K562 (cell line): ENCODE data around the gene CD320.

Experiments
- BHLHE40 ChIP-seq: IDR thresholded peaks from 2 replicates; pipeline ENCODE4 v1.6.1; 2011; ENCODE audit warnings: low read length, improper control_type of control experiment
- EZH2 ChIP-seq: IDR thresholded peaks from 2 replicates; pipeline ENCODE4 v1.6.1; 2012; ENCODE audit warnings: low read depth, mild to moderate bottlenecking, inconsistent platforms, low read length, borderline replicate concordance
- GTF2F1 ChIP-seq: IDR thresholded peaks from 2 replicates; pipeline ENCODE4 v1.6.1; 2011; ENCODE audit warnings: low read depth, low read length, improper control_type of control experiment
- NKRF ChIP-seq: fragments of 450-650 bp; IDR thresholded peaks from 2 replicates; pipeline ENCODE4 v1.6.1; 2016; ENCODE audit warnings: borderline replicate concordance
- TEAD2 ChIP-seq: fragments of 450-650 bp; IDR thresholded peaks from 2 replicates; pipeline ENCODE4 v1.6.1; 2016; ENCODE audit warnings: missing genetic modification characterization, control low read depth, missing compliant biosample characterization
- XRCC5 ChIP-seq: fragments of 200-400 bp; formaldehyde crosslinking; IDR thresholded peaks from 2 replicates; pipeline ENCODE4 v1.6.1; 2017; ENCODE audit warnings: low read depth, mild to moderate bottlenecking, low read length
- ZNF41 ChIP-seq: fragments of 250-450 bp; sonication (Bioruptor Pico); conservative IDR thresholded peaks from 2 replicates; pipeline ENCODE4 v1.4.0; 2020; ENCODE audit warnings: mild to moderate bottlenecking
- ZNF561 ChIP-seq: fragments of 450-650 bp; formaldehyde crosslinking; conservative IDR thresholded peaks from 2 replicates; pipeline ENCODE4 v1.4.0; 2020; ENCODE audit warnings: mild to moderate bottlenecking, moderate library complexity
- TF ChIP-seq, protein P1 (sequence below): sonication (generic); formaldehyde crosslinking; IDR thresholded peaks from 2 replicates; pipeline ENCODE4 v1.8.0; 2022; ENCODE audit warnings: mild to moderate bottlenecking, low read depth, missing genetic modification reagents
- TF ChIP-seq, protein P2 (sequence below), 3 experiments: IDR thresholded peaks in 2 of 3; conservative IDR thresholded peaks in 1 of 3; 2 replicates each; pipeline ENCODE4 v1.5.1; 2011 to 2012; ENCODE audit warnings: low read length in 3 of 3, mild to moderate bottlenecking in 3 of 3, control low read depth in 2 of 3, improper control_type of control experiment in 1 of 3, inconsistent platforms in 1 of 3, low read depth in 1 of 3, mixed read lengths in 1 of 3, moderate library complexity in 1 of 3; ENCODE audit not compliant: insufficient read depth in 2 of 3

DNA sequence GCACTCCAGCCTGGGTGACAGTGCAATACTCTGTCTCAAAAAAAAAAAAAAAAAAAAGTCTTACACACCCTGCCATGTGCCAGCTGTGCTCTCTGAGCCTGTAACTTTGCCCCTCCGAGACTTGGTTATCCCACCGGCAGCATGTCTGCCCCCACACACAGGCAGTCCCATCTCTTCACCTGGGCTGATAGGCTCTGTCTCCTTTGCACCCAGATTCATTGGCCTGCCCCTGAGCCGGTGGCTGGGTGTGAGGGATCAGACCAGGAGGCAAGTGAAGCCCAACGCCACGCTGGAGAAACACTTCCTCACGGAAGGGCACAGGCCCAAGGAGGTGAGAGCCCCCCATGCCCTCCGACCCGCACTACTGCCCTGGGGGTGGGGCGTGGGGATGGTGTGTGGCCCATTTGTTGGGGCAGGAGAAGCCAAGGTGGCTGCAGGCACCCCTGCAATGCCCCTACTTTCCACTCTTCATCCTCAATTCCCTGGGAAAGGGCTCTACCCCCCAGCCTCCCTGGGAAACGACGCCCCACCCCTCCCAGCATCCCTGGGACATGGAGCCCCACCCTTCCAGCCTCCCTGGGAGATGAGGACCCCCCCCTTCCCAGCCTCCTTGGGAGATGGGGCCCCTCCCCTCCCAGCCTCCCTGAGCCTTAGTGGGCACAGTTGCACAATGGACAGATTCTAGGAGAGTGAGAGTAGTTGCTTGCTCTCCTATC is 53.7 kb downstream of the CD320 start:
- TF ChIP-seq GTF2F1: no peak
- no peak for TF ChIP-seq BHLHE40
- TF ChIP-seq NKRF: no peak
- TF ChIP-seq EZH2: no peak
- TF ChIP-seq, protein P1, sequence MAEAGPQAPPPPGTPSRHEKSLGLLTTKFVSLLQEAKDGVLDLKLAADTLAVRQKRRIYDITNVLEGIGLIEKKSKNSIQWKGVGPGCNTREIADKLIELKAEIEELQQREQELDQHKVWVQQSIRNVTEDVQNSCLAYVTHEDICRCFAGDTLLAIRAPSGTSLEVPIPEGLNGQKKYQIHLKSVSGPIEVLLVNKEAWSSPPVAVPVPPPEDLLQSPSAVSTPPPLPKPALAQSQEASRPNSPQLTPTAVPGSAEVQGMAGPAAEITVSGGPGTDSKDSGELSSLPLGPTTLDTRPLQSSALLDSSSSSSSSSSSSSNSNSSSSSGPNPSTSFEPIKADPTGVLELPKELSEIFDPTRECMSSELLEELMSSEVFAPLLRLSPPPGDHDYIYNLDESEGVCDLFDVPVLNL (CRISPR knock-in tag): no peak
- TF ChIP-seq XRCC5: no peak
- no peak for TF ChIP-seq ZNF561 (CRISPR knock-in tag)
- no peak for TF ChIP-seq ZNF41 (CRISPR knock-in tag)
- TF ChIP-seq, protein P2, sequence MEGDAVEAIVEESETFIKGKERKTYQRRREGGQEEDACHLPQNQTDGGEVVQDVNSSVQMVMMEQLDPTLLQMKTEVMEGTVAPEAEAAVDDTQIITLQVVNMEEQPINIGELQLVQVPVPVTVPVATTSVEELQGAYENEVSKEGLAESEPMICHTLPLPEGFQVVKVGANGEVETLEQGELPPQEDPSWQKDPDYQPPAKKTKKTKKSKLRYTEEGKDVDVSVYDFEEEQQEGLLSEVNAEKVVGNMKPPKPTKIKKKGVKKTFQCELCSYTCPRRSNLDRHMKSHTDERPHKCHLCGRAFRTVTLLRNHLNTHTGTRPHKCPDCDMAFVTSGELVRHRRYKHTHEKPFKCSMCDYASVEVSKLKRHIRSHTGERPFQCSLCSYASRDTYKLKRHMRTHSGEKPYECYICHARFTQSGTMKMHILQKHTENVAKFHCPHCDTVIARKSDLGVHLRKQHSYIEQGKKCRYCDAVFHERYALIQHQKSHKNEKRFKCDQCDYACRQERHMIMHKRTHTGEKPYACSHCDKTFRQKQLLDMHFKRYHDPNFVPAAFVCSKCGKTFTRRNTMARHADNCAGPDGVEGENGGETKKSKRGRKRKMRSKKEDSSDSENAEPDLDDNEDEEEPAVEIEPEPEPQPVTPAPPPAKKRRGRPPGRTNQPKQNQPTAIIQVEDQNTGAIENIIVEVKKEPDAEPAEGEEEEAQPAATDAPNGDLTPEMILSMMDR (IDR thresholded peaks at IDR 0.05 in 2 of 3, conservative IDR thresholded peaks at IDR 0.05 in 1 of 3; ENCODE audit: insufficient read depth in 2 of 3, low read depth in 1 of 3, low read length in 3 of 3): no peak
- TF ChIP-seq TEAD2: no peak
